ENCODE results near the gene AKR7A3. TPM values are rescaled to one million over a fixed set of nuclear protein-coding genes. Genes with fewer than 3 reads are reported as not detected.

Gene AKR7A3
- total and polyA plus RNA-seq, 9 of the 15 experiments (the other 6 are each of a cell fraction or from before 2014, with no cell fraction given): 0.04 to 1.5 (median 0.44) TPM; not detected in 1

GRCh38 chr1:19311931-19312781 is 23.6 kb upstream of the AKR7A3 start, which contains the start of the genes AKR7A2 and SLC66A1 (continued):
- TF ChIP-seq USF2 (CRISPR knock-in tag; IDR thresholded peaks at IDR 0.05) (peak; percentile 87), POLR3A (IDR thresholded peaks at IDR 0.05; ENCODE audit: borderline replicate concordance, extremely low read depth, insufficient read depth, insufficient read length) (no peak), ZBTB5 (IDR thresholded peaks at IDR 0.05) (no peak), TCF7 (IDR thresholded peaks at IDR 0.05; ENCODE audit: borderline replicate concordance) (no peak; the same call in 1 of the 2 replicates), TFE3 (CRISPR knock-in tag; IDR thresholded peaks at IDR 0.05) (no peak; the same call in 1 of the 2 replicates), CBX8 (IDR thresholded peaks at IDR 0.05; ENCODE audit: borderline replicate concordance, extremely low read depth, low read depth, low read length, poor library complexity, severe bottlenecking) (no peak), SREBF2 (CRISPR knock-in tag; IDR thresholded peaks at IDR 0.05) (no peak), RREB1 (CRISPR knock-in tag; IDR thresholded peaks at IDR 0.05) (peak; percentile 84; the same call in 1 of the 2 replicates), CEBPB (tag; IDR thresholded peaks at IDR 0.05) (no peak), IRF2 (CRISPR knock-in tag; IDR thresholded peaks at IDR 0.05) (no peak), NEUROD1 (IDR thresholded peaks at IDR 0.05; ENCODE audit: borderline replicate concordance, low read depth, low read length, partially characterized antibody) (peak; percentile 44), TBL1XR1 (IDR thresholded peaks at IDR 0.05; ENCODE audit: low read length in 2 of 2) (peak in 1 of 2 experiments; percentile 8; a peak in 1 of 4 replicates), SMARCA4 (IDR thresholded peaks at IDR 0.05) (peak; percentile 80), MLX (CRISPR knock-in tag; conservative IDR thresholded peaks at IDR 0.05) (0 out of 4 replicates have a peak, but pooled peaks have one; percentile 30 to 34)

All from K562 (cell line).